Ammon's horn (tissue), 1 donor: ENCODE data around the gene MIGA2.

Experiments used
- DNase-seq: peaks from one replicate; pipeline ENCODE4 v3.0.0-alpha.2; 2016; ENCODE audit warnings: low spot score

MIGA2 gene

DNA sequence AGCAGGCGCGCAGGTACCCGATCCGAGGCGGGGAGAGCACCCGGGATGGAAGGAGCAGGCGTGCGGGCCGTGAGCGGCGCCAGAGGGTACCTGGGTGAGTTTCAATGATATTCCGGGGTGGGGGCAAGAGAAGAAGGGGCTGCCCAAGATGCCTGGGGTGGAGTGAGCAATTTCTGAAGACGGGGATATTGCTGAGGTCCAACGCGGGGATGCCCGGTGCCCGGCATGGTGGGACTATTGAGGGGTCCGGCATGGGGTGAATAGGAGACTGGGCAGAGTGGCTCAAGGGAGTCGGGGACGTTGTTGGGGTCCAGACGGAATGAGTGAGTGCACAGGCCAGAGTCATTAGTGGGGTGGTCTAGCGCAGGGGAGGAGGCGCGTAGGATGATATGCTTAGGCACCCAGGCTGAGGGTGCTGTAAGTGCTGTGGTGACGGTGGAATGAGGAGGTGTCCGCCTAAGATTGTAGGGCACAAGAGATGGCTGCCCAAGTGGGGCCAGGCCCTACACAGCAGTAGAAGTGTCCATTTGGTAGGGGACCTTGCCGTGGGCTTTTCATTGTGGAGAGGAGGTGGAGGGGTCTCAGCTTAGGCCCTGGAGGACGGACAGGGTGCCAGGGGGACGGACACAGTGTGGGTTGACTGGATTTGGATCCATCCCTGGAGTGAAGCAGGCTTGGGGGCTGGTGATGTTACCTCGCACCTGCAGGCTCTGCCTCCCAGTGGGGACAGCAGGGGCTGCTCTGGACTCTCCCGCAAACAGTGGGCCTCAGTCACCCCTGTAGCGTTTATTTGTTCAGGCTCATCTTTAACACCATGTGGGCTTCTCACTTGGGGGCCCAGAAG lies 719 bp downstream of the MIGA2 start:
- DNase-seq, result no peak

DNA sequence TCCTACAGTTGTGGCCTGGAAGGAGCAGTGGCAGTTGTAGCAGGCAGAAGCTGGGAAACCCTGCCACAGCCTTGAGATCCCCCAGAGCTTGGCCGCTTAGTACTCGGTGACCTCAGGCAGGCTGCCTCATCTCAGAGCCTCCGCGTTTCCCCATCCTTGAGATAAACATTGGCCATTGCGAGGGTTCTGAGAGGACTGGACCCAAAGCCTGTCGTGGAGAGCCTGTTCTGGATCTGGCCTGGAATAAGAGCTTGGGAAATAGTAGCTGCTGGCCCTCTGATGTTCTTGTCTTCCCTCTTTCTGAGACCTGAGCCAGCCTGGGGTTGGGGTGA lies 1.3 kb downstream of the MIGA2 start:
- no peak for DNase-seq

GRCh38 chr9:129038109-129038852 lies 1.9 kb downstream of the MIGA2 start:
- peak; percentile 45 for DNase-seq

GRCh38 chr9:129040113-129040643 lies 3.8 kb downstream of the MIGA2 start:
- no peak for DNase-seq

GRCh38 chr9:129042016-129042415 lies 5.6 kb downstream of the MIGA2 start:
- no peak for DNase-seq

GRCh38 chr9:129052592-129052991 lies 16.2 kb downstream of the MIGA2 start:
- DNase-seq, result no peak

DNA sequence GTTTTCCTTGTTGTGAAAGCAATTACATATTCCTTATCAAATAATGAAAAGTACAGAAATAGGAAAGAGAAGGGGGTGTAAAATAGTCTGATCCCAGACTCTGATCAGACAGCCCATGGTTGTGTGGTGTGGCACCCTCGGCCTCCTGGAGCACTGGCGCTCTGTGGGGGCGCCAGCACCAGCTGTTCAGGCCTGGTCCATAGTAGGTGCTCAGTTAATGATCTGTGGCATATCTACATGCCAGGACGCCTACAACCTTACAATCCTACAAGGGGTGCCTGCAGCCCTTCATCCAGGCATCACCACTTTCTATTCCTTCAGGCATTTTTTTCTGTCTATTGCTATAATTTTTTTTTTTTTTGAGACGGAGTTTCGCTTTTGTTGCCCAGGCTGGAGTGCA lies 16.6 kb downstream of the MIGA2 start:
- no peak for DNase-seq

- DNase-seq, result no peak
Observed at GRCh38 chr9:129054163-129054851, 17.9 kb downstream of the MIGA2 start.

DNA sequence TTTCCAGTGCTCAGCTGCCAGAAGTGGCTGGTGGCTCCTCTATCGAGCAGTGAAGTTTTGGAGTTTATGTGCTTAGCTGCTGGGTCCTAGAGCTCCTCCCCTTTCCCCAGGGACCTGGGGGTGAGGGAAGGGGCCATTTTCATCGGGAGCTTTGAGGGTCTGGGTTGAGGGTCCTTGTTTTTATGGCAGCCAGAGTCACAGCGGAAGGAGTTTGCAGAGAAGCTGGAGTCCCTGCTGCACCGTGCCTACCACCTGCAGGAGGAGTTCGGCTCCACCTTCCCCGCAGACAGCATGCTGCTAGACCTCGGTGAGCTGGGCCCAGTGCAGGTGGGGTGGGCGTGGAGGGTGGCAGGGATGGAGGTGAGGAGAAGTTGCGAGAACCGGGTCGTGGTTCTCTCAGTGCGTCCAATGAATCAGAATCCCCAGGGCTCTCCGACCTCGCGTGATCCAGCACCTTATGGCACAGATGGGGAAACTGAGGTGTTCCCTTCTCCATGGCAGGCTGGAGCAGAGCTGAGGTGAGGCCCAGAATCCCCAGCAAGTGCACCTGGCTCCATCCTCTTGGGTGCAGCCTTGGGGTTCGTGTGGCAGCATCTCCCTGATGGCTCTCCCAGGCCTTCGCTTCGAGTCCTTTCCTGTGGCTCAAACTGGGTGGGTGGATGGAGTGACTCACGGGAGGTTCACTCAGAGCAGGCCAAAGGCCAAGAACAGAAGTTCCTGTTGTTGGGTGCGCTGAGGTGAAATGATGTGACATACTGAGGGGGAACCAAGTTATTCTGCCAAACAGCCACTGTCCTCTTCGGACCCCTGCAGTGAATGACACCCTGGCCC lies 22.8 kb downstream of the MIGA2 start:
- DNase-seq, result no peak

DNA sequence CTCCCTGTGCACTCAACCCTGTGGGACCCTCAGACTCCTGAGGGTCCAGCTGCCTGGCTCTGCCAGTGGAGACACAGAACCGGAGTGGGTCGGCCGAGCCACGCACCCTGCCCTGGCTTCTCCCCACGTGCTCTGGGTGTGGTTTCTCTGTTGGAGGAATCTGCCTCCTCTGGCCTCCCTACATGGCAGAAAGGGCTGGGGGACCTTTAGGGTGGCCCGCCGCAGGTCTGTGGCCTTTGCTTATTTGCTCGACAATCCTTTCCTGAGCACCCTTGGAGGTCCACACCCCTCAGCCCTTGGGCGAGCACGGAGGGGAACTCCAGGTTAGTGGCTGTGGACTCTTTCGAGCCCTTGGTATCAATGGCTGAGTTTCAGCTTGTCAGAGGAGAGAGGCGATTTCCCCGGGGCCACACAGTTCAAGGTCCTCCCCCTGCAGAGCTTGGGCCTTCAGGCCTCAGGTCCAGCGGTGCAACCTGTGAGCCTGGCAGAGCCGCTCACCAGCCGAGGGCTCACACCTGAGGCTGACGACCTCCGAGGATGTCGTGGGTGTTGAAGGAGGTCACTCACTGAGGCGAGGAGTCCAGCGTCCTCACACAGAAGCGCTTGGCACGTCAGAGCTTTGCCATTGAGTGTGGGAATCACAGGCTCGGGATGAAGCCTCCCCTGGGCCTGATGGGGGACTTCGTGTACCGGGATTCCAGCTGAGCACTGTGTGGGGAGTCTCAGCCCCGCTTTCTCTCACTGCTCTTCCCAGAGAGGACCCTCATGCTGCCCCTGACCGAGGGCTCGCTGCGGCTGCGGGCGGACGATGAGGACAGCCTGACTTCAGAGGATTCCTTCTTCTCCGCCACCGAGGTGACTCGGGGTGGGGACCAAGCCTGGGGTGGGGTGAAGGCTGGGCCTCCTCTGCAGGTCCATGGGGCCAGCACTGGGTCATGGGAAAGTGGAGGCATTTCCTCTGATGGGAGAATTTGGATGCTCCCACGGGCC lies 23.7 kb downstream of the MIGA2 start:
- no peak for DNase-seq

DNA sequence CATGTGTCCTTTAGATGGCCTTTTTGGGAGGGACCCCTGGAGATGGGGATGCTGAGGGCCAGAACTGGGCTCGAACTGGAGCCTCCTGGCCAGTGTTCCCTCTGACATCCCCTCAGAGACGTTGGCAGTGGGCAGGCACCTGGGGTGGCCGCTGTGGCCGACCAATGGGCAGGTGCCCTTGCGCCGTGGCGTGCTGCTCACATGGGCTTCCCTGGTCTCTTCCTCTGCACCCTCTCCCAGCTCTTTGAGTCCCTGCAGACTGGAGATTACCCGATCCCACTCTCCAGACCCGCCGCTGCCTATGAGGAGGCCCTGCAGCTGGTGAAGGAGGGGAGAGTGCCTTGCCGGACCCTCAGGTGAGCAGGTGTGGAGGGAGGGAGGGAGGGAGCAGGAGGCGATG lies 24.6 kb downstream of the MIGA2 start:
- no peak for DNase-seq

DNA sequence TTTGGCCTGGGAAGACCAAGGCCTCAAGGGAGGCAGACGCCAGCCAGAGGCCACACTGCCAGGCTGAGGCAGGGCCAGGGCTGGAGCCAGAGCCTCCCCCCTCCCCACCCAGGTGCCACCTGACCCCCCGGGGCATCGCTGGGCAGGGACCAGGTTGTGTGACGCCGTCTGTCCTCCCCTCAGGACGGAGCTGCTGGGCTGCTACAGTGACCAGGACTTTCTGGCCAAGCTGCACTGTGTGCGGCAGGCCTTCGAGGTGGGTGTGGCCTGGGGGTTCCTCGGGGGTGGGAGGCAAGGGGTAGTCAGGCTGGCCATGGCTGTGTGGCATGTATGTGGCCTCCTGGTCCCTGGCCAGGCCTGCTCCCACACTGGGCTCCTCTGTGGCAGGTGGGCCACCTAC lies 26.6 kb downstream of the MIGA2 start:
- DNase-seq, result no peak

- DNase-seq, result no peak
Observed at GRCh38 chr9:129064499-129064908, 28.1 kb downstream of the MIGA2 start.

GRCh38 chr9:129068110-129068509 lies 31.7 kb downstream of the MIGA2 start:
- no peak for DNase-seq

DNA sequence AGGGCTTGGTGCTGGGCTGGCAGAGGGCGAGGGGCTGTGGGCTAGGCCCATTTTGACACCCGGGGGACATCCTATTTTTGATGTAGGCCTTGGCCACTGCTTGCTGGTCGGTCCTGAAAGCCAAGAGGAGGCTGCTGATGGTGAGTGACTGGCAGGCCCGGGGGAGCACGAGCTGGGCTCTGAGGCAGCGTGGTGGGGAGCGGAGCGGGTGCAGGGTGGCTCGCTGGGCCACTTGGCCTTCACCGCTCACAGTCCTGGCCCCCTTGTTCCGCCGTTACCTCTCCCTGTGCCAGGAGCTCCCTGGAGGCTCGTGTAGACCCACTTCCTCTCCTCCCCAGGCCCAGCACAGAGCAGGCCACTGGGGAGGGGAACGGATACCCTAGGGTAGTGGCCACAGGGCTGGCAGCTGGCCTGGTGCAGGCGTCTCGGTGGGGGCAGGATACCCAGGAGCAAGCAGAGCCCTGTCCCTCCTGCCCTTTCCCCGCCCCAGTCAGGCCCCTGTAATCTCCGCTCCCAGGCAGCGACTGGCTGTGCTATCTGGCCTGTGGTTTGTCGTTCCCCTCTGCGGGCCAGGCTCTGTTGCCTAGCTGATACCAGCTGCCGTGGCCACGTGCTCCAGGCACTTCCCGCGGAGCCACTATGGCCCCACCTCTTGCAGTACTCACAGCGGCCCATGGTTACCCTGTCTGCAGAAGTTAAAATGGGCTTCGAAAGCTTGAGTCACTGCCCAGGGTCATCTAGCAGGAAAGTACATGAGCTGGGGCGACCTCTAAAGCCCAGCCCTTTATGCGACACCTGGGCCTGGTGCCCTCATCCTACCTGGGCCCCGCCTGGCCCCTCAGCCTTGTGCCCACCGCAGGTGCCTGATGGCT lies 32.8 kb downstream of the MIGA2 start:
- DNase-seq, result peak; percentile 83

- DNase-seq, result no peak
Observed at GRCh38 chr9:129069862-129070641, 33.6 kb downstream of the MIGA2 start.

GRCh38 chr9:129070696-129071525 lies 34.5 kb downstream of the MIGA2 start:
- DNase-seq, result no peak
